Testis (tissue), 3 donors: ENCODE results near the gene FAM163B. TPM values are rescaled to one million over a fixed set of nuclear protein-coding genes. Genes with fewer than 3 reads are reported as not detected.

Experiments
- DNase-seq: peaks from one replicate; pipeline ENCODE4 v3.0.0-alpha.2; 2019
- H3K27ac ChIP-seq, 2 donors: fragments of 200-600 bp; sonication (generic); one replicate each; pipeline ENCODE4 v1.5.1; 2019
- H3K27me3 ChIP-seq: fragments of 200-600 bp; sonication (generic); one replicate; pipeline ENCODE4 v1.5.1; 2019
- H3K36me3 ChIP-seq: fragments of 200-600 bp; sonication (generic); one replicate; pipeline ENCODE4 v1.5.1; 2017; ENCODE audit warnings: low read depth; ENCODE audit errors: missing control alignments
- H3K4me1 ChIP-seq: fragments of 200-600 bp; sonication (generic); one replicate; pipeline ENCODE4 v1.5.1; 2019
- H3K4me3 ChIP-seq, 2 donors: fragments of 200-600 bp; sonication (generic); one replicate each; pipeline ENCODE4 v1.5.1; 2017 to 2019
- H3K9me3 ChIP-seq: fragments of 200-600 bp; sonication (generic); one replicate; pipeline ENCODE4 v1.5.1; 2017
- CTCF ChIP-seq, 3 experiments: fragments of 450-650 bp in 2 of 3; fragments of 200-600 bp in 1 of 3; sonication (generic) in 1 of 3; IDR thresholded peaks; one replicate each; pipeline ENCODE4 v1.5.1; 2016 to 2019; ENCODE audit warnings: antibody characterized with exemption in 3 of 3, mild to moderate bottlenecking in 2 of 3, moderate library complexity in 1 of 3
- POLR2A ChIP-seq: fragments of 450-650 bp; IDR thresholded peaks from one replicate; pipeline ENCODE4 v1.6.1; 2017; ENCODE audit warnings: antibody characterized with exemption, mild to moderate bottlenecking, moderate library complexity
- WGBS, 2 donors: methylation state at CpG; one replicate each; pipeline ENCODE4 v1.1.5; 2018; 5-methylcytosine and 5-hydroxymethylcytosine counted together
- intact Hi-C: fragments of 100-400 bp; cut with DNase I; formaldehyde crosslinking; loops from one replicate; pipeline ENCODE4 v1.15.1; 2023; ENCODE audit warnings: low total_unique reads
- polyA plus RNA-seq: library from polyadenylated mRNA; stranded (reverse); fragments of 350-450 nt; fragmentation: Illumina TruSeq; extraction: RNeasy Lipid Tissue Mini Kit (QIAGEN cat#74804); gene quantifications from one replicate; pipeline ENCODE4 v1.2.3, GENCODE V29; 2014; ENCODE audit warnings: low read depth, low replicate concordance; ENCODE audit not compliant: insufficient read depth
- total RNA-seq, 2 donors: library from RNA; depleted of rRNA; stranded (reverse); fragments of >200 nt; gene quantifications; one replicate each; pipeline ENCODE4 v1.2.3, GENCODE V29; 2016

The FAM163B gene
- total and polyA plus RNA-seq, 3 donors from 2014 or later: 2.2 to 3.8 (median 2.8) TPM

- TF ChIP-seq CTCF (IDR thresholded peaks at IDR 0.05): no peak
- Histone ChIP-seq H3K4me1 (peaks cover 19% of the 10 kb centered on the region), H3K36me3 (no peaks in the 10 kb centered on the region), H3K27ac (no peak overlapping the region), H3K9me3 (no peaks in the 10 kb centered on the region), H3K27me3 (no peaks in the 10 kb centered on the region), H3K4me3 (no peak overlapping the region)
- 90% methylated on average over 29 to 32 of the region's 32 CpGs for WGBS, 2 donors
- DNase-seq: no peak
- intact Hi-C loops: no loop called here
Measured at GRCh38 chr9:133575186-133576030, 33.8 kb downstream of the FAM163B start.

GRCh38 chr9:133574771-133575170, 34.4 kb downstream of the FAM163B start:
- intact Hi-C loops: no loop called here
- Histone ChIP-seq H3K4me3 (no peak overlapping the region), H3K36me3 (no peaks in the 10 kb centered on the region), H3K27me3 (no peaks in the 10 kb centered on the region), H3K4me1 (peaks cover 19% of the 10 kb centered on the region), H3K27ac (no peak overlapping the region), H3K9me3 (no peaks in the 10 kb centered on the region)
- WGBS, 2 donors: 89% methylated on average over 17 of the region's 17 CpGs; no CpG with 5 or more reads in 1 of the 2 donors
- no peak for DNase-seq
- no peak for TF ChIP-seq POLR2A

GRCh38 chr9:133573791-133574515, 35.2 kb downstream of the FAM163B start:
- H3K4me3 ChIP-seq: no peak overlapping the region
- H3K36me3 ChIP-seq: no peaks in the 10 kb centered on the region
- no peak for TF ChIP-seq POLR2A
- no peak for TF ChIP-seq CTCF (IDR thresholded peaks at IDR 0.05)
- intact Hi-C loops: no loop called here
- no peak for DNase-seq
- H3K27me3 ChIP-seq: no peaks in the 10 kb centered on the region
- no peaks in the 10 kb centered on the region for H3K9me3 ChIP-seq
- H3K4me1 ChIP-seq: peaks cover 19% of the 10 kb centered on the region
- 90 to 95% methylated on average over 21 of the region's 21 CpGs for WGBS, 2 donors
- no peak overlapping the region for H3K27ac ChIP-seq

- intact Hi-C loops: no loop called here
- 47 to 52% methylated on average over 12 to 15 of the region's 15 CpGs for WGBS, 2 donors
- Histone ChIP-seq H3K9me3 (no peaks in the 10 kb centered on the region), H3K27me3 (no peaks in the 10 kb centered on the region), H3K27ac (no peak overlapping the region), H3K4me1 (peaks cover 19% of the 10 kb centered on the region), H3K36me3 (no peaks in the 10 kb centered on the region), H3K4me3 (no peak overlapping the region)
- peak; percentile 37 for DNase-seq
- no peak for TF ChIP-seq POLR2A
- no peak for TF ChIP-seq CTCF (IDR thresholded peaks at IDR 0.05)
Measured at GRCh38 chr9:133572821-133573361, 36.3 kb downstream of the FAM163B start.

- intact Hi-C loops: no loop called here
- Histone ChIP-seq H3K4me3 (no peak overlapping the region), H3K36me3 (no peaks in the 10 kb centered on the region), H3K4me1 (peaks cover 14% of the 10 kb centered on the region), H3K27me3 (no peaks in the 10 kb centered on the region), H3K9me3 (no peaks in the 10 kb centered on the region), H3K27ac (no peak overlapping the region)
- TF ChIP-seq CTCF (IDR thresholded peaks at IDR 0.05): no peak
- TF ChIP-seq POLR2A: no peak
- 68 to 90% methylated on average over 15 to 20 of the region's 20 CpGs for WGBS, 2 donors
- no peak for DNase-seq
Measured at GRCh38 chr9:133571896-133572595, 37.1 kb downstream of the FAM163B start.
